Measurements from ENCODE around the gene GPR21. TPM values are rescaled to one million over a fixed set of nuclear protein-coding genes. Genes with fewer than 3 reads are reported as not detected.

GPR21 gene
- total RNA-seq = under 1 TPM in 7 of 10 donors, not detected in 3; 0.32 to 0.95 (median 0.65) TPM
- polyA plus RNA-seq = under 1 TPM in 1 of 2 donors, not detected in 1; 0.25 TPM
- long read RNA-seq, donor 1 = 0 reads
- long read RNA-seq, donor 2 = 0 reads
- long read RNA-seq, donor 3 = 0 reads

- H3K4me3 ChIP-seq = peak within 1 kb of the TSS in 8 of 10 donors; percentile 4 to 46 (median 42)
- 51 to 55% methylated on average over 7 of the region's 7 CpGs for WGBS, 2 donors
- H3K36me3 ChIP-seq = peaks cover 0 to 41% (median 0%) of the 10 kb centered on the region in 9 donors
- DNase-seq = no peak
- H3K9me3 ChIP-seq = no peaks in the 10 kb centered on the region
- H3K27me3 ChIP-seq = no peaks in the 10 kb centered on the region
- peak within 1 kb of the TSS in 6 of 10 donors; percentile 11 to 38 (median 32) for H3K27ac ChIP-seq
- peaks cover 0 to 40% (median 13%) of the 10 kb centered on the region in 9 donors for H3K4me1 ChIP-seq
- TF ChIP-seq CTCF (IDR thresholded peaks at IDR 0.05) = no peak
- ATAC-seq = peak in 4 of 8 donors; percentile 26 to 49 (median 36)
- intact Hi-C loops (cut with DNase I) = no loop called here
These were observed at the start of gene GPR21 for GRCh38 chr9:123033352-123033751. GPR21 (plus strand) TSS chr9:123033667; CDS start chr9:123034567, 900 bp downstream.

- WGBS, 2 donors = 79% methylated on average over 5 of the region's 5 CpGs
- H3K4me3 ChIP-seq = no peak overlapping the region
- peaks cover 0 to 67% (median 20%) of the 10 kb centered on the region in 9 donors for H3K36me3 ChIP-seq
- no peaks in the 10 kb centered on the region for H3K27me3 ChIP-seq
- no peaks in the 10 kb centered on the region for H3K9me3 ChIP-seq
- intact Hi-C loops (cut with DNase I) = loop anchor here in 4 of 10 donors (5.0 kb wide), 4 partner anchors 44 to 84 kb away; partner anchors contain the start of genes RABGAP1 (in 1 of the 4), RC3H2 (in 1 of the 4) and ZBTB6 (in 1 of the 4)
- no peak for TF ChIP-seq CTCF (IDR thresholded peaks at IDR 0.05)
- H3K27ac ChIP-seq = no peak overlapping the region
- DNase-seq = no peak
- ATAC-seq = no peak
- H3K4me1 ChIP-seq = no peaks in the 10 kb centered on the region
These were observed 47.5 kb upstream of the GPR21 start for GRCh38 chr9:122986010-122986409.

GRCh38 chr9:122988141-122988540, 45.3 kb upstream of the GPR21 start:
- no peak for DNase-seq
- Histone ChIP-seq H3K27ac (no peak overlapping the region), H3K27me3 (no peaks in the 10 kb centered on the region), H3K4me3 (no peak overlapping the region), H3K4me1 (peaks cover 0 to 8% (median 0%) of the 10 kb centered on the region in 9 donors), H3K36me3 (peaks cover 0 to 77% (median 20%) of the 10 kb centered on the region in 9 donors), H3K9me3 (no peaks in the 10 kb centered on the region)
- no peak for ATAC-seq
- no peak for TF ChIP-seq CTCF (IDR thresholded peaks at IDR 0.05)
- 91 to 95% methylated on average over 2 of the region's 2 CpGs for WGBS, 2 donors
- intact Hi-C loops (cut with DNase I) = loop anchor here in 4 of 10 donors (5.0 kb wide), 4 partner anchors 46 to 86 kb away; partner anchors contain the start of genes RABGAP1 (in 1 of the 4), RC3H2 (in 1 of the 4) and ZBTB6 (in 1 of the 4)

GRCh38 chr9:122988920-122989621, 44.4 kb upstream of the GPR21 start:
- no peak overlapping the region for H3K4me3 ChIP-seq
- H3K27me3 ChIP-seq = no peaks in the 10 kb centered on the region
- H3K4me1 ChIP-seq = peaks cover 0 to 8% (median 0%) of the 10 kb centered on the region in 9 donors
- ATAC-seq (no peak), DNase-seq (no peak)
- H3K9me3 ChIP-seq = no peaks in the 10 kb centered on the region
- intact Hi-C loops (cut with DNase I) = loop anchor here in 4 of 10 donors (5.0 kb wide), 4 partner anchors 47 to 87 kb away; partner anchors contain the start of genes RABGAP1 (in 1 of the 4), RC3H2 (in 1 of the 4) and ZBTB6 (in 1 of the 4)
- H3K27ac ChIP-seq = no peak overlapping the region
- no peak for TF ChIP-seq CTCF (IDR thresholded peaks at IDR 0.05)
- 79 to 83% methylated on average over 8 of the region's 8 CpGs for WGBS, 2 donors
- peaks cover 0 to 86% (median 20%) of the 10 kb centered on the region in 9 donors for H3K36me3 ChIP-seq

Data from heart right ventricle (tissue), 16 donors.